Measurements from ENCODE around the gene CFAP46.

- TF ChIP-seq, protein P1, sequence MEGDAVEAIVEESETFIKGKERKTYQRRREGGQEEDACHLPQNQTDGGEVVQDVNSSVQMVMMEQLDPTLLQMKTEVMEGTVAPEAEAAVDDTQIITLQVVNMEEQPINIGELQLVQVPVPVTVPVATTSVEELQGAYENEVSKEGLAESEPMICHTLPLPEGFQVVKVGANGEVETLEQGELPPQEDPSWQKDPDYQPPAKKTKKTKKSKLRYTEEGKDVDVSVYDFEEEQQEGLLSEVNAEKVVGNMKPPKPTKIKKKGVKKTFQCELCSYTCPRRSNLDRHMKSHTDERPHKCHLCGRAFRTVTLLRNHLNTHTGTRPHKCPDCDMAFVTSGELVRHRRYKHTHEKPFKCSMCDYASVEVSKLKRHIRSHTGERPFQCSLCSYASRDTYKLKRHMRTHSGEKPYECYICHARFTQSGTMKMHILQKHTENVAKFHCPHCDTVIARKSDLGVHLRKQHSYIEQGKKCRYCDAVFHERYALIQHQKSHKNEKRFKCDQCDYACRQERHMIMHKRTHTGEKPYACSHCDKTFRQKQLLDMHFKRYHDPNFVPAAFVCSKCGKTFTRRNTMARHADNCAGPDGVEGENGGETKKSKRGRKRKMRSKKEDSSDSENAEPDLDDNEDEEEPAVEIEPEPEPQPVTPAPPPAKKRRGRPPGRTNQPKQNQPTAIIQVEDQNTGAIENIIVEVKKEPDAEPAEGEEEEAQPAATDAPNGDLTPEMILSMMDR (IDR thresholded peaks at IDR 0.05), result no peak
- no peak for TF ChIP-seq EZH2phosphoT487 (IDR thresholded peaks at IDR 0.05)
Measured at GRCh38 chr10:132847856-132848255, 94.5 kb downstream of the CFAP46 start.
